HepG2 (cell line): ENCODE data around the gene MSRB3. TPM values are rescaled to one million over a fixed set of nuclear protein-coding genes. Genes with fewer than 3 reads are reported as not detected.

ENCODE experiments used
- ATAC-seq: fragments of 200-7000 bp; cut with Tn5 transposase; 3 replicates; pipeline ENCODE4 v1.9.1; 2020; ENCODE audit warnings: mild to moderate bottlenecking, moderate library complexity
- BruUV-seq: library from RNA; stranded (reverse); fragments of 400-500 nt; replicated peaks from 2 replicates; lab custom pipeline; 2021; lab: Mats Ljungman, UMichigan
- CTCF ChIA-PET: fragments of 300-600 bp; formaldehyde crosslinking; extraction: SDS; loops from one replicate; lab custom pipeline; 2021; ENCODE audit warnings: low total read pairs, inconsistent platforms, low intra/inter-chr PET ratio; lab: Yijun Ruan, JAX
- POLR2A ChIA-PET: fragments of 350-600 bp; sonication (Branson Sonifier 250); formaldehyde crosslinking; loops from one replicate; lab custom pipeline; 2020; ENCODE audit warnings: antibody characterized with exemption, inconsistent platforms; lab: Yijun Ruan, JAX
- DNase-seq: peaks from one replicate; pipeline ENCODE4 v3.0.0-alpha.2; 2015; ENCODE audit warnings: low spot score
- FAIRE-seq: peaks from 3 replicates; lab custom pipeline; 2011; peaks lifted over from hg19 to GRCh38; lab: Jason Lieb, UNC
- H2AFZ ChIP-seq: one replicate; pipeline ENCODE4 v1.6.1; 2011; ENCODE audit warnings: low read length, inconsistent platforms
- H3K27ac ChIP-seq: fragments of 300-600 bp; 3 replicates; pipeline ENCODE4 v1.8.0; 2011; ENCODE audit warnings: mixed run types, mild to moderate bottlenecking, mixed read lengths, low read length, inconsistent platforms; ENCODE audit not compliant: insufficient read depth; ENCODE audit errors: extremely low read length
- H3K27me3 ChIP-seq, 2 experiments: fragments of 200-600 bp in 1 of 2; 2 replicates in 1 of 2; 3 replicates in 1 of 2; pipeline versions ENCODE4 v1.6.0 to v1.8.0; 2011; ENCODE audit warnings: low read length in 2 of 2, mild to moderate bottlenecking in 2 of 2, moderate library complexity in 2 of 2, inconsistent platforms in 1 of 2; ENCODE audit not compliant: insufficient read depth in 2 of 2, control insufficient read depth in 1 of 2
- H3K36me3 ChIP-seq, 2 experiments: fragments of 200-600 bp in 1 of 2; replicated peaks in 1 of 2; 2 replicates in 1 of 2; 3 replicates in 1 of 2; pipeline versions ENCODE4 v1.5.1 to v1.8.0; 2011; ENCODE audit warnings: low read length in 2 of 2, inconsistent platforms in 1 of 2; ENCODE audit not compliant: insufficient read depth in 2 of 2, control insufficient read depth in 1 of 2
- H3K4me1 ChIP-seq: 2 replicates; pipeline ENCODE4 v1.5.1; 2012; ENCODE audit warnings: low read length, inconsistent platforms; ENCODE audit not compliant: insufficient read depth
- H3K4me2 ChIP-seq: 2 replicates; pipeline ENCODE4 v1.6.0; 2011; ENCODE audit warnings: low read depth, low read length, inconsistent platforms
- H3K4me3 ChIP-seq, 3 experiments: fragments of 200-600 bp in 1 of 3; sonication (generic), shearing (Covaris generic) in 1 of 3; replicated peaks in 1 of 3; 2 replicates each; pipeline ENCODE4 v1.5.1; 2011 to 2016; ENCODE audit warnings: low read length in 3 of 3, inconsistent platforms in 2 of 3, low read depth in 2 of 3, mild to moderate bottlenecking in 2 of 3, control low read depth in 1 of 3, mixed read lengths in 1 of 3; ENCODE audit not compliant: insufficient read depth in 1 of 3
- H3K79me2 ChIP-seq: one replicate; pipeline ENCODE4 v1.6.1; 2011; ENCODE audit warnings: low read length, inconsistent platforms; ENCODE audit not compliant: insufficient read depth
- H3K9ac ChIP-seq: 2 replicates; pipeline ENCODE4 v1.6.0; 2011; ENCODE audit warnings: mild to moderate bottlenecking, low read depth, low read length, inconsistent platforms; ENCODE audit not compliant: insufficient read depth
- H3K9me3 ChIP-seq: 2 replicates; pipeline ENCODE4 v1.5.1; 2012; ENCODE audit warnings: mild to moderate bottlenecking, low read length
- H4K20me1 ChIP-seq: 2 replicates; pipeline ENCODE4 v1.6.0; 2011; ENCODE audit warnings: inconsistent platforms, mild to moderate bottlenecking, low read length, moderate library complexity; ENCODE audit not compliant: insufficient read depth
- SNAPC4 ChIP-seq: sonication (generic); formaldehyde crosslinking; IDR thresholded peaks from 2 replicates; pipeline ENCODE4 v1.4.0; 2020; ENCODE audit warnings: mild to moderate bottlenecking, missing genetic modification reagents
- SP4 ChIP-seq: sonication (generic); formaldehyde crosslinking; IDR thresholded peaks from 2 replicates; pipeline ENCODE4 v1.8.1; 2023; ENCODE audit warnings: mild to moderate bottlenecking, missing genetic modification reagents
- ZC3H13 ChIP-seq: sonication (generic); formaldehyde crosslinking; IDR thresholded peaks from 2 replicates; pipeline ENCODE4 v1.8.1; 2023; ENCODE audit warnings: mild to moderate bottlenecking, missing genetic modification reagents, moderate library complexity
- ZNF484 ChIP-seq: sonication (generic); formaldehyde crosslinking; IDR thresholded peaks from 2 replicates; pipeline ENCODE4 v1.5.1; 2020; ENCODE audit warnings: mild to moderate bottlenecking, low read depth, missing genetic modification reagents, borderline replicate concordance
- ZNF567 ChIP-seq: sonication (generic); formaldehyde crosslinking; IDR thresholded peaks from 2 replicates; pipeline ENCODE4 v1.8.1; 2023; ENCODE audit warnings: mild to moderate bottlenecking, missing genetic modification reagents, borderline replicate concordance
- ZNF687 ChIP-seq: sonication (generic); formaldehyde crosslinking; IDR thresholded peaks from 2 replicates; pipeline ENCODE4 v1.5.1; 2020; ENCODE audit warnings: mild to moderate bottlenecking, missing genetic modification reagents, moderate library complexity
- ZNF773 ChIP-seq: sonication (generic); formaldehyde crosslinking; IDR thresholded peaks from 2 replicates; pipeline ENCODE4 v1.4.0; 2020; ENCODE audit warnings: missing genetic modification reagents, borderline replicate concordance
- WGBS: methylation state at CpG from one replicate; pipeline ENCODE4 v1.1.6; 2017; ENCODE audit warnings: low lambda C conversion rate; 5-methylcytosine and 5-hydroxymethylcytosine counted together
- in situ Hi-C: cut with HindIII; loops from 2 replicates; pipeline ENCODE4 v1.10.0; 2017; ENCODE audit warnings: low pct_unique_long_range_greater_than_20kb; ENCODE audit not compliant: extremely low pct_ligation_motif_present
- intact Hi-C: fragments of 100-400 bp; cut with micrococcal nuclease; formaldehyde crosslinking; loops from one replicate; pipeline ENCODE4 v1.10.0; 2022; ENCODE audit not compliant: unreplicated experiment
- polyA plus RNA-seq, 8 experiments: library from polyadenylated mRNA; depleted of rRNA in 3 of 8; stranded (reverse) in 7 of 8; unstranded in 1 of 8; fragments of >200 nt; fragmentation: Illumina TruSeq in 4 of 8; extraction: Trizol in 4 of 8; gene quantifications; 2 replicates each; pipeline versions ENCODE4 v1.2.1 to v1.2.3, GENCODE V29; 2011 to 2016; ENCODE audit warnings: low read depth in 4 of 8, missing spikeins in 1 of 8, mixed read lengths in 1 of 8; ENCODE audit not compliant: insufficient read depth in 1 of 8
- total RNA-seq, 5 experiments: library from RNA; depleted of rRNA; stranded (reverse); fragments of >200 nt; fragmentation: Illumina TruSeq; extraction: Trizol; gene quantifications; 2 replicates each; pipeline ENCODE4 v1.2.3, GENCODE V29; 2016; ENCODE audit warnings: low read depth in 1 of 5

The MSRB3 gene
- total and polyA plus RNA-seq, 2 of the 13 experiments (the other 11 are each of a cell fraction or from before 2014, with no cell fraction given): 1.5 to 1.9 TPM

- no peak overlapping the region for H2AFZ ChIP-seq
- ATAC-seq: no peak
- no peak for TF ChIP-seq ZNF773 (CRISPR knock-in tag)
- TF ChIP-seq SP4 (CRISPR knock-in tag): no peak
- TF ChIP-seq ZNF567 (CRISPR knock-in tag): no peak
- no peak for TF ChIP-seq ZNF484 (CRISPR knock-in tag)
- no peak for TF ChIP-seq ZNF687
- TF ChIP-seq SNAPC4 (CRISPR knock-in tag): no peak
- no peak for TF ChIP-seq ZC3H13 (CRISPR knock-in tag)
- TF ChIP-seq, all 625 proteins: peak for 0
- Histone ChIP-seq H3K9ac (no peak overlapping the region), H3K4me3 (no peak overlapping the region), H4K20me1 (no peaks in the 10 kb centered on the region), H3K27ac (no peak overlapping the region), H3K36me3 (no peaks in the 10 kb centered on the region), H3K27me3 (no peaks in the 10 kb centered on the region; a peak in 1 of 5 replicates), H3K4me1 (no peaks in the 10 kb centered on the region), H3K4me2 (no peak overlapping the region), H3K9me3 (no peaks in the 10 kb centered on the region), H3K79me2 (no peaks in the 10 kb centered on the region)
- no TSS peak for BruUV-seq
- DNase-seq: no peak
- in situ Hi-C loops (no loop called here), intact Hi-C loops (no loop called here)
- WGBS: 8% methylated on average over 1 of the region's 1 CpG
- POLR2A ChIA-PET: no interaction called here
- CTCF ChIA-PET: no interaction called here
- FAIRE-seq: no peak
Measured at GRCh38 chr12:65427646-65428045, 149.2 kb downstream of the MSRB3 start.
